SK-N-MC (cell line): Measurements from ENCODE around the gene LPAR5.

Experiments
- EZH2 ChIP-seq: fragments of 200-600 bp; sonication (generic); IDR thresholded peaks from one replicate; pipeline ENCODE4 v1.6.1; 2017; ENCODE audit warnings: antibody characterized with exemption
- FOXP2 ChIP-seq: optimal IDR thresholded peaks from 2 replicates; pipeline ENCODE3; 2011; ENCODE audit warnings: mild to moderate bottlenecking, moderate library complexity; ENCODE audit not compliant: insufficient read depth; ENCODE audit errors: extremely low read length, control extremely low read depth
- POLR2AphosphoS5 ChIP-seq: IDR thresholded peaks from 2 replicates; pipeline ENCODE4 v1.6.1; 2012; ENCODE audit warnings: mild to moderate bottlenecking, low read depth, low read length, borderline replicate concordance

DNA sequence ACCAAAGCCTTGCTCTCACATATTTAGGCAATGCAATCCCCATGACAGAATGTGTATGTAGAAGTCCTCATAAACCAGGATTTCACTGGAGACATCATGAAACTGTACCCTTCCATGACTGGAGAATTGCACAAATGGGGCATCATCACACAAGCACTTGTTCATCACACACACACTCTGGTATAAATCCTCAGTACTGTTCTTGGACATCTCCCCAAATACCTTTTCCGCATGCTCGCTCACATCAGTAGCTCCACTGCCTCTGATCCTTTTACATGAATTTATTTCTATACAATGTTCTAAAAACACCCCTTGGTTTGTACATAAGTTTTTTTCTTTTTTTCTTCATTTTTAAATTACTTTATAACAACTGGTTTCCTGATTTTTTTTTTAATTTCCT, 30.5 kb upstream of the LPAR5 start:
- TF ChIP-seq FOXP2 (no peak), EZH2 (no peak), POLR2AphosphoS5 (no peak)
